Inflammatory macrophage (primary cell): ENCODE data around the gene FAR2.
"Not testable (repeated sequence)": the region's sequence is repeated elsewhere in the genome, so short reads cannot be mapped to it uniquely, and the experiment has no call there.

ENCODE experiments used
- DNase-seq, 2 donors: peaks; one replicate each; pipeline ENCODE4 v3.0.0-alpha.2; 2020 to 2022

FAR2 gene

DNA sequence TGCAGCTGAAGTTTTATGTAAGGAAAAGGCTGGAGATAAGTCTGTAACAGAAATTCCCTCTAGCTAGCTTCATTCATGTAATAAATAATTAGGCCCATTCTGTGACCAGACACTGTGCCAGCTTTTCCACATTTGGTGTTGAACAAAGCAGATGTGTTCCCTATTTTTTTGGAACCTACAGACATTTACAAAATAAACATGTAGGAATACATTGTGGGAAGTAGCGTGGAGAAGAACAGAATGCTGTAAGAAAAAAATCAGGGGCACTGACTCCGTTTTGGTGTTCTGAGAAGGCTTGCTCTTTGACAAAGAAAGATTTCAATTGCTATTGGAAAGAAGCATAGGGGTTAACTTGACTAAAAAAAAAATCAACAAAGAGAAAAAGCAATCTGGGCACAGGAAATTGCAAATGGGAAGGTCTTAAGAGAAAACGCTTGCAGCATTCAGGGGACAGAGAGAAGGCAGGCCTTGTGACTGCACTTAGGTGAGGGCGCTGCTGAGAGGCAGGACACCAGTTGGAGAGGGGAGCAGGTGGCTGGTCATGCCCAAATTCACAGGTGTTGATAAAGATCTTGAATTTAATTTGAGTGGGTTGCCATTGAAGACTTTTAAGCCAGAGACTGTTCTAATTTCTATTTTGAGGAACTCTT, 4.0 kb downstream of the FAR2 start:
- peak in 1 of 2 donors; percentile 29 for DNase-seq

DNA sequence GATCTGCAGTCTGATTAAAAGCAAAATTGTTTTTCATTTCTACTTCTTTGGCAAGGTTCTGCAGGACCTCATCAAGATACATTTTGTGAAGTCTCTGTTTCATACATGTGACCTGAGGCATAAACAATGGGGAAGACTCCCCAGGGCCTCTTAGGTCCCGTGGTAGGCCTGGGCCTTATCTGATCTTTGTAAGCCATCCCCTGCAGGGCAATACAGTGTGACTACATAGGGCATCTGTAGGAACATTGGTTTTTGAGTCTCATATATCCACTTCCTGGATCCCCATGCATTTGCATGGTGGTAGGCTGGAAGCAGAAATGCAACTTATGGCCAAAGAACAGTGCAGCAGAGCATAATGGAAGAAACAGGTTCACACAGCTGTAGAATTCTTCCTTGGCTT, 6.0 kb downstream of the FAR2 start:
- DNase-seq, result peak; percentile 8 to 21

DNA sequence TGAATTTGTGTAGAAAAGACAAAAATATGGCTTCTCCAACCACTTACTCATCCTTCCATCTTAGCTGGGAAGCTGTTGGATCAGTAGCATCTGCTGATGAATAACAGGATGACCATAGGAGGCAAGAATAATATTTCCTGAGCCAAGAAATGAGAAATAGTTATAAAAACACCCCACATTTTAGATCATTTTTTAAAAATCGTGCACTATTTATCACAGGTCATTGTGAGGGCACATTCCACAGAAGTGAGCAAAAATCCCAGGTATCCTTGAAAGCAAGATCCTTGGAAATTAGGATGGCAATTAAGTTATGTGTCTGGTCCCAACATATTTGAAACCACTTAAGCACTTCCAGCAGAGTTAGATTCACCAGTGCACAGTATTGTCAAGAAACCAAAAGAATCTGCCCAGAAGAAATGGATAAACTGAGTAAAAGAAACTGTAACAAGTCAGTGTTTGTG, 8.4 kb downstream of the FAR2 start:
- DNase-seq, result peak in 1 of 2 donors; percentile 4

DNA sequence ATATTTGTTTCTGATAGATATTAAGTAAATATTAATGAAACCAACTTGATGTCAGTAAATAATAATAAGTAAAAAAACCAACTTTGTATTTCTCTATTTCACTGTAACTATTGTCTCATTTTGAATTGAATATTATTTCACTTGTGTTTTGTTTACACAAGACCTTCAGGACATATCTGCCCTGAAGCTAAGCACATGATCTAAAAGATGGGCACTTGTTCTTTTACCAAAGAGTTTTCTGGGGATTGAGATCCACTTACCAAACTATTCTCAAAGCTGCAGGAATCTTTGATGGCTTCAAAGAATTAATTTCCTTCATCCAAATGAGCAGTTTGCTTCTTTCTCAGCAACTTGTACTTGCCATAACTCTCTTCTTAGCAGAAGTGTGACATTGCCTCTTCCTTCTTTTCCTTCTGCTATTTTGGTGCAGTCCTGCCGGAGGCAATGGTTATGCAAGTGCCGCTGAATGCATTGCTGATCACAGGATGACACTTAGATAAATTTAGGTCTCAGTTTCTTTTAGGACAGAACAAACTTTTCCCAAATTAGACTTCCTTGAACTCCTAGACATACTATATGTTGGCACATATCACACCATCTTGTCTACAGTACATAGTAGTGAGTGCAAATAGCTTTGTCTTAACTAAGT, 9.2 kb downstream of the FAR2 start:
- peak; percentile 86 to 87 for DNase-seq

DNA sequence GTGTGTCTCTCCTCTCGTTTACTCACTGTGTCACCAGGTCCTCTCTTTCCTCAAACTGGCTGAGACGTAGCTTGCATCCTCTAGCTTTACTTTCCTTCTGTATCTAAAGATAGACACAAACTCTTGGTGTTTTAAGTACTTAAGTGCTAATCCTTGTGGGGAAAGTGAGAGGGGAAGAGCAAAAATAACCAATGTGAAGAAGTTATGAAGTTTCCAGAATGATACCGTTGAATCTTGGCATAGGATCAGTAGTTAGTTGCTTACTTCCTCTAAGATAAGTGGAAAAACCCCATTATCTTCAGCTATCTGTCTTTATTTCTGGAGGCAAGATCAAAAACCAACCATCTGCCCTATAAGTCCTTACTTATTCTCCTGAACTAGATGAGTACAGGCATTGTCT, 10.6 kb downstream of the FAR2 start:
- DNase-seq, result no peak

DNA sequence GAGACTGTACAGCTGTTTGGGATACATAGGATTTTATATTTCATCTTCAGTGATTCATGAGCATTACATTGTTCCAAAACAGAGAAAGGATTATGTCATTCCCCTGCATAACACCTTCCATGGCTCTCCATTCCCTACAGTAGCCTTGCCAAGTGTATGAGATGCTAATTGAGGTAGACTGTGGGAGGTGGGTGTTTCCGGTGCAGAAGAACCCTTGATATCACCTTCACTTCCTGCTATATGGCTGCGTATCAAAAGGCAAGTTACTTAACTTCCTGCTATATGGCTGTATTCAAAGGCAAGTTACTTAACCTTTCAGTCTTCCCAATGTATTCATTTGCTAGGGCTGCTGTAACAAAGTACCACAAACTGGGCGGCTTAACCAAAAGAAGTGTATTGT, 11.2 kb downstream of the FAR2 start:
- peak; percentile 14 to 48 for DNase-seq

DNA sequence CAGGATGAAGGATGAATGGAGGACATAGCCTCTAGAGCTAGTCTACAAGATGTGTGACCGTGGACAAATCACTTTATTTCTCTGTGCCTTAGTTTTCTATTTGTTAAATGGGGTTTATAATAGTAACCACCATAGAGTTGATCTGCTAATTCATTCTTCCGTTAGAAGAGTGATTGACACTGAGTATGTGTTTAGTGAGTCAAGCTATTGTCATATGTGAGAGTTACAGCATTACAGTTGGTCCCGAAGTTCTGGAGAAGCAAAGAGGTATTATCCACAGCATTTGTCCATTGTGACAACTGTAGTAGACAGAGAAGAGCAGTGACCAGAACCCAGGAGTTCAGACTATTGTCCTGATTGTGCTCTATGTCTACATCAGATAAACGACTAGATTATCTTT, 14.1 kb downstream of the FAR2 start:
- no peak for DNase-seq

DNA sequence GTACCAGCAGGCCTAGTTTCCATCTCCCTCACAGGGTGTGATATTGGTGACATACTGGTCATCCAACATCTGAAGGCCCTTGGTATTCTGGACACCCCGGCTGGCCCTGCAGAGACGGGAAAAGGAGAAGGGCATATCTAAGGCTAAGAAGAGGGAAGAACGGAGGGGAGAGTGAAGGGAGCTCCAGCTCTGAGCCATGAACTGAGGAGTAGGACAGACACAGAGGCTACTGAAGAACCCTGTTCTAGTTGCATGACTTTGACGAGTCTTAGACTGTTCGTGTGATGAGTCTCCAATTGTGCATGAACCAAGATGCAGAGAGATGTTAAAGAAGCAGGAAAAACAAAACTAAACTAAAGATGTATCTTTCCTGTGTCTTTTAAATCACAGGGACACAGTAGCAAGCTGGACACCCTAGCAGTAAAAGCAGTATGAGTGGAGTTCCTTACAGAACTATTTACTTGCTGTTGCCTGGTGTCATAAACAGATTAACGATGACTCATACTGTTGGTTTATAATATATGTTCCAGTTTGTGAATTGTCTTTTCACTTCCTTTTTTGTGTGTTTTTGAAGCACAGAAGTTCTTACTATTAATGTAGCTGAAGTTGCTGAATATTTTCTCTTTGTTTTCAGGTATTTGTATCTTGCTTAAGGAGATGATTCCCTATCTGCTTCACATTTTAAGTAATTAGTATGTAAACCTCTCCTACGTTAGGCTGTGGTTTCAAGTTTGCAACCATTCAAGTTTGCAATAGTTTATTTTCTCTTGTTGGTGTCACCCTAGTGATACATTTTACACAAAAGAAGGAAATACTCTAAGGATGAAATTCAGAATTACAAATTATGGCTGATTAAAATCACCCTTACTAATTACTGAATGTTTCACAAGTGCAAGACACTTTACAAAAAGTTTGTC, 15.7 kb downstream of the FAR2 start:
- DNase-seq, result peak; percentile 66 to 91

DNA sequence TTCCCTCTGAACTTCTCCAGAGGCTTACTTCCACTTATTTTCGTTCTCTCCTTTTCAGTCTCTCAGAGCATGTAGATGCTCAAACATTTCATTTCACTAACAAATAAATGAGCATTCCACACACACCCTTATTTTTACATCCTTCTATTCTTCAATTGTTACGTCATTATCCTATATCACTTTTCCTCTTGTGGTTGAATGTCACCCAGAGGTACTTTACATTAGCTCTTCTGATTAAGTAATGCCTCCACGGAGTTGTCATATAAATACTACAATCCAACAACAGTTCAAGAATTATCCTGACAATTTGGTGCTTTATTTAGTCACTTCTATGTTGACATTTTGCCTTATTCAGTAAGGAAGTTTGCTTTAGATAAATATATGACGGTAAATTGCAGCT, 18.4 kb downstream of the FAR2 start:
- DNase-seq, result no peak

DNA sequence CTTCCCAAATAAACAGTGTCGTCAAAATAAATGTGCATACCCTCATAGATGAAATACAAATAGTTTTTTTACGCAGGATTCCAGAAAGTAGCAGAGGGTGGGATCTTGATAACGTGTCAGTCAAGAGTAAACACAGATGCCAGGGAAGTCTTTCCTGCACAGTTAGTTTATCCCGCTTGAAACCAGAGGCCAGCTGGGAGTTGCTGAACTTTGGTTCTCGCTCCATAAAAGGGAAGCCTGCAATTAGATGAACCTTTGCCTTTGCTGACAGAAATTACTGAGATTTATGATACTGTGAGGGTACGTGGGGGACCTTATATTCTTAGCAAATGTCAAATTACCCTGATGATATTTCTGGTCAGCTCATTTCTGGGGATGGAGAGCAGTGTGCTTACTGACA, 18.9 kb downstream of the FAR2 start:
- DNase-seq, result no peak

DNA sequence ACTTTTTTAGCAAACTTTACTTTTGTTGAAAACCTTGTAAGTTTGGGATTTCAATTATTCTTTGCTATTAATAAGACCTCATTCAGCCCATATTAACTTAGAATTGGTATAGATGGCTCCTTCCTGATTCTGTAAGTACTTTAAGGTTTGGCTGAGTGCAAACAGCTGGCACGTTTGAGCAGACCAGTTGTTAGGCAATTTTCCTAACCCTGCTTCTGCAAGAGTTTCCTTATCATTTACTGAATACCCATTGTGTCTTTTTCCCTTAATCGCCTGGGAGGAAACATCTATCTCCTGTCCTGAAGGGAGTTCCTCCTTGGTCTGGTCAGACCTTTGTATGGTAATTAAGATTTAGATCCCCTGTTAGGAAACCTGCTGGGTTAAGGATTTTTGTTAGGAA, 20.9 kb downstream of the FAR2 start:
- peak; percentile 40 to 44 for DNase-seq

DNA sequence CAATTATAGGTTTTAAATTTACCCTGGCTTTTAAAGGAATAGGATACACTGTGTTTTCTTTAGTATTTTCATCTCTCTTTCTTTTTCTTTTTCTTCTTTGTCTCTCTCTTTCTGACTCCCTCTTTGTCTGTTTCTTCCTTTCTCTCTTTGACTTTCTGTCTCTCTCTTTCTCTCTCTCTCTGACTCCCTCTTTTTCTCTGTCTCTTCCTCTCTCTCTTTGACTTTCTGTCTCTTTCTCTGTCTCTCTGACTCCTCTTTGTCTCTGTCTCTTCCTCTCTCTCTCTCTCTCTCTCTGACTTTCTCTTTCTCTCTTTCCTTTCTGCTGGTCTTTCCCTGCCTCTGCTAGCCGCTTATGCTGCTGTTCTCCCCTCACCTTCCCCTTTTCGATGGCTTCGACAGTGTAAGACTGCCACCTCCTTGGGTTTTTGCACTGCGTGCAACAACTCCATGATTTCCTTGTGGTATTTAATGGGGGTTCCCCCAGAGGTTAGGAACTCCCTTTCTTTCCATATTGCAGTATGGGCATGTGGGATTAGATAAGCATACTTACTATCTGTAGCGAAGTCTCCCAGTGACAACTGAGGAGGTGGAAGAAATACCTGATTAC, 21.5 kb downstream of the FAR2 start:
- DNase-seq, result peak; percentile 45 to 66

GRCh38 chr12:29171421-29172258, 22.6 kb downstream of the FAR2 start:
- no peak for DNase-seq

- DNase-seq, result peak in 1 of 2 donors; percentile 33
These were observed 27.9 kb downstream of the FAR2 start for GRCh38 chr12:29176941-29177340.

GRCh38 chr12:29182247-29182646, 33.2 kb downstream of the FAR2 start:
- DNase-seq, result not testable (repeated sequence)

DNA sequence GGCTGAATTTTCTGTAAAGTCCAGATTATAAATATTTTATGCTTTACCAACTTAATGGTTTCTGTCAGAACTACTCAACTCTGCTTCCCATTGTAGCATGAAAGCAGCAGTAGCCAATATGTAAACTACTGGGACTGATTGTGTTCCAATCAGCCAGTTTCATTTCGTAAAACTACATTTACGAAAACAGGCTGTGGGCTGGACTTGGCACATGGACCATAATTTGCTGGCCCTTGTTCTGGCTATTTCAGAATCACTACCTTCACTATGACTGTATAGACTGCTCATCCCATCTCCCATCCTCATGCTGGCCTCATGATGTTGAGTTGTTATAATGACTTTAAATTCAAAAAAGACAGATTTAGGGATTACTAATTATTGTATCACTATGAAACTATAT, 38.7 kb downstream of the FAR2 start:
- peak in 1 of 2 donors; percentile 7 for DNase-seq

GRCh38 chr12:29191267-29191850, 42.3 kb downstream of the FAR2 start:
- no peak for DNase-seq

GRCh38 chr12:29198901-29199300, 49.8 kb downstream of the FAR2 start:
- DNase-seq, result no peak

- DNase-seq, result no peak
These were observed 51.5 kb downstream of the FAR2 start for GRCh38 chr12:29200586-29200985.

DNA sequence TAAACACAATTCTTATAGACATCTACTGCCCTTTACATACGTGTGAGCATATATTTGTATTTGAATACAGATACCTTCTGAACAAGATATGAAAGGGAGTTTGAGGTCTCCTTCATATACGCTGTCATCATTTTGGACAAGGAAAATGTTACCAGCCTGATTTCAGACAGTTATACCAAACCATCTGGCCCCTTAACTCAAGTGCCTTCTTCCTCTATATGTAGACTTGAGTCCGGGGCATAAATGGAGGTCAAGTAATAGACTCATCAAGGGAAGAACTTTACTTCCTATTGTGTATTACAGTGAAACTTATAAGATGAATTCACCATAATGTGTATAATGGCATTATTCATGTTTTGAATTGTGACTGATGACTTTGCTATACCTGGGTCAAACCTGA, 52.2 kb downstream of the FAR2 start:
- no peak for DNase-seq

DNA sequence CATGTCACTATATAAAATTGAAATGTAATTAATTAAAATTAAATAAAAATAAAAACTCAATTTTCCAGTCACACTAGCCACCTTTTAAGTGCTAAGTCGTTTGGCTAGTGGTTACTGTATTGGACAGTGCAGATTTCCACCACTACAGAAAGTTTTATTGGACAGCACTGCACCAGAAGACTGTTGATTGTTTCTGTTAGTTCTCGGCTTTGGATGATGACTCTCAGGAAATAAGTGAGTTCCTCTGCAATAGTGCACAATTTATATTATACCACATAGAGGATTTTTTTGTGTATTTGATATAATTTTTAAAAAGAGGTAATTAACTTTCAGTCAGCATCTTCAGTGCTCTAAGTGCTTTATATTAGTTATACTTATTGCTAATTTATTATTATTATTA, 52.7 kb downstream of the FAR2 start:
- DNase-seq, result no peak

- peak; percentile 48 to 62 for DNase-seq
These were observed 55.4 kb downstream of the FAR2 start for GRCh38 chr12:29204521-29204920.
